ENCODE results near the gene TSEN34.
"Not testable (repeated sequence)": the region's sequence is repeated elsewhere in the genome, so short reads cannot be mapped to it uniquely, and the experiment has no call there.

The TSEN34 gene

GRCh38 chr19:54209058-54209810 is 18.1 kb downstream of the TSEN34 start:
- DNase-seq (ENCODE audit: low spot score): no peak

GRCh38 chr19:54209811-54210494 is 18.8 kb downstream of the TSEN34 start:
- no peak for DNase-seq (ENCODE audit: low spot score)

GRCh38 chr19:54211235-54211634 is 20.1 kb downstream of the TSEN34 start:
- DNase-seq (ENCODE audit: low spot score): no peak

DNA sequence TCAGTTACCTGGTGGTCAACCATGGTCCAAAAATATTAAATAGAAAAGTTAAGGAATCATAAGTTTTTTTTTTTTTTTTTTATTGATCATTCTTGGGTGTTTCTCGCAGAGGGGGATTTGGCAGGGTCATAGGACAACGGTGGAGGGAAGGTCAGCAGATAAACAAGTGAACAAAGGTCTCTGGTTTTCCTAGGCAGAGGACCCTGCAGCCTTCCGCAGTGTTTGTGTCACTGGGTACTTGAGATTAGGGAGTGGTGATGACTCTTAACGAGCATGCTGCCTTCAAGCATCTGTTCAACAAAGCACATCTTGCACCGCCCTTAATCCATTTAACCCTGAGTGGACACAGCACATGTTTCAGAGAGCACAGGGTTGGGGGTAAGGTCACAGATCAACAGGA is 23.1 kb downstream of the TSEN34 start:
- not testable (repeated sequence) for DNase-seq (ENCODE audit: low spot score)

DNA sequence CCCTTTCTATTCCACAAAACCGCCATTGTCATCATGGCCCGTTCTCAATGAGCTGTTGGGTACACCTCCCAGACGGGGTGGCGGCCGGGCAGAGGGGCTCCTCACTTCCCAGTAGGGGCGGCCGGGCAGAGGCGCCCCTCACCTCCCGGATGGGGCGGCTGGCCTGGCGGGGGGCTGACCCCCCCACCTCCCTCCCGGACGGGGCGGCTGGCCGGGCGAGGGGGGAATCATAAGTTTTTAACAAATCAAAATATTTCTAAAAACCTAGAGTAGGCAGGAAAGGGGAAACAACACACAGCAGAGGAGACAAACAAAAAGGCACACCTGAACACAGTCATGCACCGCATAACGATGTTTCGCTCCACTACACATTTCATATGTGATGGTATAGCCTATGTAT is 23.6 kb downstream of the TSEN34 start:
- DNase-seq (ENCODE audit: low spot score): not testable (repeated sequence)

- no peak for DNase-seq (ENCODE audit: low spot score)
Observed at GRCh38 chr19:54216869-54217268, 25.8 kb downstream of the TSEN34 start.

- not testable (repeated sequence) for DNase-seq (ENCODE audit: low spot score)
Observed at GRCh38 chr19:54217517-54218247, 26.6 kb downstream of the TSEN34 start.

DNA sequence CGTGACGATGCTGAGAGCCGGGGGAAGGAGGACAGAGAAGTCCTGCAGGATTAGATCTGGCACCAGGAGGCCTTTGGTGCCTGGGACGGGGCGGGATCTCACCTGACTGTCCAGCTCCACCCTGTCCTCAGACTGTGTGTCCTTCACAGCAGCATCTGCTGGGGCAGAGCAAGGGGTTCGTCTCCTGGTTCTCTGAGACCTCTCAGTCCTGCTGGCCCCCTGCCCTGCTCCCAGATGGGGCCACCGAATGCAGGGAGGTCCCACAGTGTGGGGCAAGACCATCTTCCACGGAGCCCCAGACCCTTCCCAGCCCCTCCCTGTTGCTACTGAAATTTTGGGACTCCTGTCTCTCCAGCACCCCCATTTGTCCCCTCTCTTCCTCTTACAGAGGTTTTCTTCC is 27.2 kb downstream of the TSEN34 start:
- DNase-seq (ENCODE audit: low spot score): no peak

DNA sequence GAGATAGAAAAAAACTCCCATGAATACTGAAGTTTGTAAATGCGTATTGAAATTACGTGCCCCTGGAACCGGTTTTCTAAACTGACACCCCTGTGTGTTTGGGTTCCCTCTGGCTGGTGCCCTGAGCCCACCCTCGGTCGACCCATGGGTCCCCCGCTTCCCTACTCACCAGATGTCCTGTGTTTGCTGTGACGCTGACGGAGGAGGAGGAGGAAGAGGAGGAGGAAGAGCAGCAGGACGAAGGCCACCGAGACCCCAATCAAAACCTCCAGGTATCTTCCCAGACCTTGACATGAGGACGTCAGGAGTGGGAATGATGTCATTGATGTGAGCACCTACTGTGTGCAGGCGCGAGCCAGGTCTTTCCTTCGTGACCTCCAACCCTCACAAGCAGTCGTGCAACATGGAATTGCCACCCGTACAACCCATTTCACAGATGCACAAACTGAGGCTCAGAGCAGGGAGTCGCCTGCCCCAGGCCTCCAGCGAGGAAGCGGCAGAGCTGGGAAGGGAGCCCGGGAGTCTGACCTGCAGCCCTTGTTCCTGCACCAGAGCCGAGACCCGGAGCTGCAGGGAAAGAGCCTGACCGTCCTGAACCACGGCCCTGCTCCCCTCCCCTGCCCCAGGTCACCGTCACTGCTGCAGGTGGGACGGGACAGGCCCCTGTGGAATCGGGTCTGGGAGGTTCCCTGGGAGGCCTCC is 28.0 kb downstream of the TSEN34 start:
- no peak for DNase-seq (ENCODE audit: low spot score)

DNA sequence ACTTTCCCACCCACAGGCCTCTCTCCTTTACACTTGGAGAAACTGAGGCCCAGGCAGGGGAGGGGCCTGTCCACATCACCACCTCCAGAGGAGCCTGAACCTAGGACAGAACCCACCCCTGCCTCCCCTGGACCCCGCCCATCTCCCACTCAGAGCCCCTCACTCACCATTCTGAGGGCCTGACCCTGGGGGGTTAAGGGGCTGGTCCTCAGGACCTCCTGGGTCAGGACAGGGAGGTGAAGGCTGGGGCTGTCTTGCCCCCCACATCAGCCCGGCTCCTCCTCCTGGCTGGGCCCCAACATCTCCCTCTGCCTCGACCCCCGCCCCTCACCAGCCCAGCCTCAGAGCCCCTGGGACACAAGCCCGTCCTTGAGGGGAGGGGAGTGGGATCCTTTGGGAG is 28.6 kb downstream of the TSEN34 start:
- DNase-seq (ENCODE audit: low spot score): not testable (repeated sequence)

GRCh38 chr19:54221947-54222346 is 30.8 kb downstream of the TSEN34 start:
- DNase-seq (ENCODE audit: low spot score): not testable (repeated sequence)

GRCh38 chr19:54222474-54223276 is 31.6 kb downstream of the TSEN34 start, which contains the start of gene LILRB3:
LILRB3 (minus strand) TSS chr19:54223007; CDS start chr19:54222976, 31 bp downstream.
- DNase-seq (ENCODE audit: low spot score): not testable (repeated sequence)

DNA sequence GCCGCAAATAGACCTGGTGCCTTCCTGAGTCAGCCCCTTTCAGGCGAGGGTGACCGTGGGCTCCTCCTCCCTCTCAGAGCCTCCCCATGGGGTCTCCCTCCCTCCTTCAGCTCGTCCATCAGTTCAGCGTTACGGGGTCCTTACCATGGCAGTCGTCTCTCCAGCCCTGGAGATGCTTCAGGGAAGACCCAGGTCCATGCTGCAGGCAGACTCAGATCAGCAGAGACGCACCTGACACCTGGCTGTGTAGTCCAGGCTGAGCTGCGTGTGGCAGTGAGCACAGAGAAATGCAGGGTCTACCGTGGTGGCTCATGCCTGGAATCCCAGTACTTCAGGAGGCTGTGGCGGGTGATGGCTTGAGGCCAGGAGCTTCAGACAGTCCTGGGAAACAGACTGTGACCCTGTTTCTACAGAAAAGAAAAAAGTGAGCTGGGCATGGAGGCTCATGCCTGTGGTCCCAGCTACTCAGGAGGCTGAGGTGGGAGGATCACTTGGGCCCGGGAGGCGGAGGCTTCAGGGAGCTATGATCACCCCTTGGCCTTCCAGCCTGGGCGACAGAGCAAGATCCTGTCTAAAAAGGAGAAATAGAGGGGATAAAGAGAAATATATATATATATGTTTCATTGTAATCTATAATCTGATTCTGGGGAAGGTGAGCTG is 32.3 kb downstream of the TSEN34 start:
- DNase-seq (ENCODE audit: low spot score): not testable (repeated sequence)

GRCh38 chr19:54223937-54224281 is 32.8 kb downstream of the TSEN34 start:
- not testable (repeated sequence) for DNase-seq (ENCODE audit: low spot score)

- DNase-seq (ENCODE audit: low spot score): not testable (repeated sequence)
Observed at GRCh38 chr19:54224619-54225018, 33.5 kb downstream of the TSEN34 start.

- DNase-seq (ENCODE audit: low spot score): no peak
Observed at GRCh38 chr19:54229146-54229545, 38.0 kb downstream of the TSEN34 start.

GRCh38 chr19:54230031-54230430 is 38.9 kb downstream of the TSEN34 start:
- no peak for DNase-seq (ENCODE audit: low spot score)

DNA sequence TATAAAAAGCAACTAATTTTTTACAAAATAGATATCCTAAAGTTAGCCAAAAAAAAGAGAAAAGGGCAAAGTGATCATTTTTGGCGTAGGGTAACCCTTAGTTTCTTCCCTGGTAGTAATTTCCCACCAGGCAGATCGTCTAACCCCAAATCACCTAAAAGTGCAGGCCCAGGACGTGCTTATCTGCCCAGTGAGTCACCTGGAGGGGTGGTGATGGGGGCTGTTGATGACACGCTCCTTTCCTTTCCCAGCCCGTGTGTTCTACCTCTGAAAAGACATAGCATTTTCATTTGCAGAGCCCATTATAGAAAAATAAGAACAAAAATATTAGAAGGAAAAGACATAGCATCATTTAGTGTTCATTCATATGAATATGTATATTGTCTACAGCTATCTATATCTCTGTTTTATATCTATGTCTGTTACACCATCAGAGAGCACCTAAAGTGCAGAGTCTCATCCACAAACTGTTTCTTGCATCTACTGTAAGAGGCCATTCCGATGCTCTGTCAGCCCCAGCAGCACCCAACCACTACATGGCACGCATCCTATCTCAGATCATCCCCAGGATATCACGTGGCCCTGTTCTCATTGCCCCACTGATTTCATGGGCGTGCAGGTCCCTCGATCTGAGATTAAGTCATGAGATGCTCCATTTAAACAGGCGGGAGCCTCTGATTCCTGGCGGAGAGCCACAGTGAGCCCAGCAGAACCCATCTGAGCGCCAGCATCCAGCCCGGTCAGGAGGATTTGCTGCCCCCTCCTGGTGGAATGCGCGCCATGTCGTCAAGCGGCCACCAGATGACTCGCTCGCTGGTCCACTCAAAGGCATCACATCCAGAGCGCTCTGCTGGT is 40.2 kb downstream of the TSEN34 start:
- DNase-seq (ENCODE audit: low spot score): no peak

DNA sequence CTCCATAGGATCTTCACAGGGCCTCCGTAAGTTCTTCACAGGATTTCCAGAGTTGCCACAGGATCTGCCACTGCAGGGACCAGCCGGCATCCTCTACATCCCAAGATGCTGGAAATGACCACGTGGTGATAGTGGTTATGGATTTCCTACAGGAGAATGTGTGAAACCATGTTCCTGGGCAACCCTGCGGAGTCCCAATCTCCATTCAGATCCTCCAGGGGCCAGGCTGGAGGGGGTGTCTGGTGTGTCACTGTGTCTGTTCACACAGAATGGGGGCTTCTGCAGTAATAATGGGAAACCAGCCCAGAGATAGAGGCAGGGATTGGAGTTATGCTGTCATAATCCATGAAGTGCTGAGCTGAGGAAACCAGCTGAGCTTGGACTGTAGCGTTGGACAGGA is 42.8 kb downstream of the TSEN34 start:
- DNase-seq (ENCODE audit: low spot score): no peak

All from left forelimb (tissue), 1 donor.